Measurements from ENCODE around the gene RANBP3L. TPM values are rescaled to one million over a fixed set of nuclear protein-coding genes. Genes with fewer than 3 reads are reported as not detected.

The RANBP3L gene
- total and polyA plus RNA-seq, 2 donors from 2014 or later, result 7.1 to 8.7 TPM

- DNase-seq (no peak), FAIRE-seq (no peak)
- no peaks in the 10 kb centered on the region for H3K4me1 ChIP-seq (ENCODE audit: control insufficient read depth in 2 of 3, insufficient read depth in 2 of 3, low read depth in 1 of 3, low read length in 3 of 3)
- H3K27ac ChIP-seq (ENCODE audit: low read depth in 2 of 2, low read length in 2 of 2), result no peak overlapping the region
- no peaks in the 10 kb centered on the region for H3K9me3 ChIP-seq (ENCODE audit: control insufficient read depth in 2 of 3, insufficient read depth in 1 of 3, low read length in 3 of 3)
- H3K27me3 ChIP-seq (ENCODE audit: control insufficient read depth, insufficient read depth, low read length), result no peaks in the 10 kb centered on the region
- H3K9ac ChIP-seq (ENCODE audit: low read length in 3 of 3), result no peak overlapping the region
- H3K36me3 ChIP-seq (ENCODE audit: control insufficient read depth in 2 of 3, insufficient read depth in 3 of 3, low read length in 3 of 3), result peaks cover 0 to 2% (median 0%) of the 10 kb centered on the region in 3 donors
- H3K4me3 ChIP-seq (ENCODE audit: low read length in 3 of 3), result no peak overlapping the region
- no peak for TF ChIP-seq CTCF (IDR thresholded peaks at IDR 0.05; ENCODE audit: borderline replicate concordance, extremely low read depth, insufficient read depth)
- intact Hi-C loops (cut with DNase I), result no loop called here
Measured at GRCh38 chr5:36230151-36230790, 71.4 kb downstream of the RANBP3L start.

GRCh38 chr5:36228505-36228904 lies 73.2 kb downstream of the RANBP3L start:
- intact Hi-C loops (cut with DNase I), result no loop called here
- no peaks in the 10 kb centered on the region for H3K27me3 ChIP-seq (ENCODE audit: control insufficient read depth, insufficient read depth, low read length)
- no peak for DNase-seq
- no peak overlapping the region for H3K27ac ChIP-seq (ENCODE audit: low read depth in 2 of 2, low read length in 2 of 2)
- peaks cover 0 to 10% (median 4%) of the 10 kb centered on the region in 3 donors for H3K36me3 ChIP-seq (ENCODE audit: control insufficient read depth in 2 of 3, insufficient read depth in 3 of 3, low read length in 3 of 3)
- no peak for FAIRE-seq
- no peak for TF ChIP-seq CTCF (IDR thresholded peaks at IDR 0.05; ENCODE audit: borderline replicate concordance, extremely low read depth, insufficient read depth)
- H3K9me3 ChIP-seq (ENCODE audit: control insufficient read depth in 2 of 3, insufficient read depth in 1 of 3, low read length in 3 of 3), result no peaks in the 10 kb centered on the region
- H3K4me3 ChIP-seq (ENCODE audit: low read length in 3 of 3), result no peak overlapping the region
- H3K4me1 ChIP-seq (ENCODE audit: control insufficient read depth in 2 of 3, insufficient read depth in 2 of 3, low read depth in 1 of 3, low read length in 3 of 3), result no peaks in the 10 kb centered on the region
- no peak overlapping the region for H3K9ac ChIP-seq (ENCODE audit: low read length in 3 of 3)

GRCh38 chr5:36227046-36227445 lies 74.7 kb downstream of the RANBP3L start:
- TF ChIP-seq CTCF (IDR thresholded peaks at IDR 0.05; ENCODE audit: borderline replicate concordance, extremely low read depth, insufficient read depth), result no peak
- no peak overlapping the region for H3K9ac ChIP-seq (ENCODE audit: low read length in 3 of 3)
- H3K27me3 ChIP-seq (ENCODE audit: control insufficient read depth, insufficient read depth, low read length), result no peaks in the 10 kb centered on the region
- H3K9me3 ChIP-seq (ENCODE audit: control insufficient read depth in 2 of 3, insufficient read depth in 1 of 3, low read length in 3 of 3), result no peaks in the 10 kb centered on the region
- peaks cover 0 to 17% (median 4%) of the 10 kb centered on the region in 3 donors for H3K36me3 ChIP-seq (ENCODE audit: control insufficient read depth in 2 of 3, insufficient read depth in 3 of 3, low read length in 3 of 3)
- H3K4me3 ChIP-seq (ENCODE audit: low read length in 3 of 3), result no peak overlapping the region
- no peak overlapping the region for H3K27ac ChIP-seq (ENCODE audit: low read depth in 2 of 2, low read length in 2 of 2)
- no peak for FAIRE-seq
- DNase-seq, result no peak
- intact Hi-C loops (cut with DNase I), result no loop called here
- no peaks in the 10 kb centered on the region for H3K4me1 ChIP-seq (ENCODE audit: control insufficient read depth in 2 of 3, insufficient read depth in 2 of 3, low read depth in 1 of 3, low read length in 3 of 3)

GRCh38 chr5:36222620-36223019 lies 79.1 kb downstream of the RANBP3L start:
- Histone ChIP-seq H3K9ac (ENCODE audit: low read length in 3 of 3) (no peak overlapping the region), H3K4me3 (ENCODE audit: low read length in 3 of 3) (no peak overlapping the region), H3K27ac (ENCODE audit: low read depth in 2 of 2, low read length in 2 of 2) (no peak overlapping the region), H3K27me3 (ENCODE audit: control insufficient read depth, insufficient read depth, low read length) (no peaks in the 10 kb centered on the region), H3K9me3 (ENCODE audit: control insufficient read depth in 2 of 3, insufficient read depth in 1 of 3, low read length in 3 of 3) (no peaks in the 10 kb centered on the region), H3K36me3 (ENCODE audit: control insufficient read depth in 2 of 3, insufficient read depth in 3 of 3, low read length in 3 of 3) (peaks cover 0 to 25% (median 10%) of the 10 kb centered on the region in 3 donors), H3K4me1 (ENCODE audit: control insufficient read depth in 2 of 3, insufficient read depth in 2 of 3, low read depth in 1 of 3, low read length in 3 of 3) (no peaks in the 10 kb centered on the region)
- intact Hi-C loops (cut with DNase I), result no loop called here
- no peak for DNase-seq
- no peak for TF ChIP-seq CTCF (IDR thresholded peaks at IDR 0.05; ENCODE audit: borderline replicate concordance, extremely low read depth, insufficient read depth)
- no peak for FAIRE-seq

Measured in kidney (tissue), 14 donors.